Endothelial cell of umbilical vein (primary cell): Measurements from ENCODE around the gene KDM4B. TPM values are rescaled to one million over a fixed set of nuclear protein-coding genes. Genes with fewer than 3 reads are reported as not detected.

Experiments used
- BruUV-seq: library from RNA; stranded (reverse); fragments of 400-500 nt; replicated peaks from 2 replicates; lab custom pipeline; 2021; lab: Mats Ljungman, UMichigan
- CTCF ChIA-PET: fragments of 300-600, 350-600 bp; sonication (Branson Sonifier 250); formaldehyde crosslinking; loops from one replicate; lab custom pipeline; 2021; ENCODE audit warnings: antibody characterized with exemption, inconsistent platforms; lab: Charles Lee
- POLR2A ChIA-PET: fragments of 300-600, 350-600 bp; sonication (Branson Sonifier 250); formaldehyde crosslinking; loops from one replicate; lab custom pipeline; 2021; ENCODE audit warnings: antibody characterized with exemption, inconsistent platforms; lab: Charles Lee
- DNase-seq: peaks from one replicate; pipeline ENCODE4 v3.0.0-alpha.2; 2011; ENCODE audit warnings: low read depth, low spot score
- FAIRE-seq: peaks from 2 replicates; lab custom pipeline; 2011; peaks lifted over from hg19 to GRCh38; lab: Jason Lieb, UNC
- H2AFZ ChIP-seq: 2 replicates; pipeline ENCODE4 v1.6.0; 2012; ENCODE audit warnings: low read depth, low read length, control low read depth, inconsistent platforms
- H3K27ac ChIP-seq: 2 replicates; pipeline ENCODE4 v1.5.1; 2011; ENCODE audit warnings: low read depth, mild to moderate bottlenecking, control low read depth, low read length, moderate library complexity; ENCODE audit not compliant: insufficient read depth
- H3K27me3 ChIP-seq, 2 experiments: 2 replicates each; pipeline versions ENCODE4 v1.6.0 to v1.6.1; 2011; ENCODE audit warnings: low read length in 2 of 2, mixed read lengths in 1 of 2; ENCODE audit not compliant: control insufficient read depth in 2 of 2, insufficient read depth in 2 of 2
- H3K36me3 ChIP-seq, 2 experiments: 2 replicates in 1 of 2; 3 replicates in 1 of 2; pipeline ENCODE4 v1.5.1; 2011; ENCODE audit warnings: low read length in 2 of 2, mild to moderate bottlenecking in 1 of 2, moderate library complexity in 1 of 2; ENCODE audit not compliant: control insufficient read depth in 2 of 2, insufficient read depth in 2 of 2; ENCODE audit errors: extremely low read depth in 1 of 2
- H3K4me1 ChIP-seq: 3 replicates; pipeline ENCODE4 v1.5.1; 2011; ENCODE audit warnings: mild to moderate bottlenecking, low read length; ENCODE audit not compliant: control insufficient read depth, insufficient read depth; ENCODE audit errors: extremely low read depth
- H3K4me2 ChIP-seq: 2 replicates; pipeline ENCODE4 v1.6.1; 2011; ENCODE audit warnings: low read length, control low read depth, mixed read lengths; ENCODE audit not compliant: insufficient read depth
- H3K4me3 ChIP-seq, 3 experiments: fragments of 200-600 bp in 1 of 3; sonication (generic), shearing (Covaris generic) in 1 of 3; replicated peaks in 1 of 3; 2 replicates each; pipeline ENCODE4 v1.5.1; 2011 to 2016; ENCODE audit warnings: control low read depth in 3 of 3, low read length in 3 of 3, mild to moderate bottlenecking in 2 of 3, inconsistent platforms in 1 of 3, low read depth in 1 of 3, moderate library complexity in 1 of 3; ENCODE audit not compliant: insufficient read depth in 1 of 3
- H3K79me2 ChIP-seq: 2 replicates; pipeline ENCODE4 v1.6.0; 2012; ENCODE audit warnings: low read length, inconsistent platforms; ENCODE audit not compliant: control insufficient read depth, insufficient read depth
- H3K9ac ChIP-seq: replicated peaks from 2 replicates; pipeline ENCODE3; 2011; ENCODE audit warnings: low read length, control low read depth; ENCODE audit not compliant: insufficient read depth; ENCODE audit errors: extremely low read depth
- H3K9me1 ChIP-seq: replicated peaks from 3 replicates; pipeline ENCODE4 v1.6.0; 2011; ENCODE audit warnings: mild to moderate bottlenecking, low read length; ENCODE audit not compliant: control insufficient read depth, insufficient read depth; ENCODE audit errors: extremely low read depth
- H3K9me3 ChIP-seq: replicated peaks from 2 replicates; pipeline ENCODE4 v1.5.1; 2012; ENCODE audit warnings: low read length, inconsistent platforms; ENCODE audit not compliant: control insufficient read depth, insufficient read depth
- H4K20me1 ChIP-seq: replicated peaks from 2 replicates; pipeline ENCODE3; 2011; ENCODE audit warnings: mild to moderate bottlenecking, low read length; ENCODE audit not compliant: control insufficient read depth, insufficient read depth; ENCODE audit errors: extremely low read depth
- CTCF ChIP-seq, 2 donors: IDR thresholded peaks; 1 replicate in 1 of 2; 2 replicates in 1 of 2; pipeline ENCODE4 v1.5.1; 2011; ENCODE audit warnings: low read length in 2 of 2, mild to moderate bottlenecking in 2 of 2, moderate library complexity in 2 of 2, control low read depth in 1 of 2, inconsistent platforms in 1 of 2, low read depth in 1 of 2; ENCODE audit not compliant: insufficient read depth in 1 of 2; ENCODE audit errors: extremely low read depth in 1 of 2
- GATA2 ChIP-seq: IDR thresholded peaks from 2 replicates; pipeline ENCODE4 v1.7.0; 2011; ENCODE audit warnings: low read depth, mild to moderate bottlenecking, moderate library complexity, mixed read lengths, low read length; ENCODE audit not compliant: insufficient read length, insufficient read depth
- JUN ChIP-seq: IDR thresholded peaks from 2 replicates; pipeline ENCODE4 v1.6.1; 2011; ENCODE audit warnings: borderline replicate concordance, low read depth; ENCODE audit not compliant: insufficient read length, insufficient read depth
- MYC ChIP-seq: IDR thresholded peaks from one replicate; pipeline ENCODE4 v1.6.1; 2011; ENCODE audit warnings: mild to moderate bottlenecking, low read depth, low read length
- POLR2AphosphoS5 ChIP-seq: IDR thresholded peaks from 2 replicates; pipeline ENCODE4 v1.6.1; 2012; ENCODE audit warnings: low read depth, mild to moderate bottlenecking, control low read depth, low read length, moderate library complexity; ENCODE audit not compliant: insufficient read depth
- dilution Hi-C: fragments of 300-500 bp; cut with MboI; formaldehyde crosslinking; loops from one replicate; pipeline ENCODE4 v1.15.0; 2019; ENCODE audit warnings: low sequenced_read_pairs; ENCODE audit not compliant: extremely low pct_ligation_motif_present
- intact Hi-C: fragments of 100-400 bp; cut with micrococcal nuclease; formaldehyde crosslinking; loops from one replicate; pipeline ENCODE4 v1.10.0; 2022
- polyA plus RNA-seq, 4 experiments: library from polyadenylated mRNA; depleted of rRNA in 3 of 4; stranded (reverse) in 3 of 4; unstranded in 1 of 4; fragments of >200 nt; gene quantifications; 2 replicates each; pipeline versions ENCODE4 v1.2.1 to v1.2.3, GENCODE V29; 2011 to 2012; ENCODE audit warnings: missing spikeins in 1 of 4
- total RNA-seq: library from RNA; stranded (reverse); gene quantifications from 2 replicates; pipeline ENCODE4 v1.2.3, GENCODE V29; 2021

The KDM4B gene
- total and polyA plus RNA-seq, 2 donors (not counting 3 experiments of a cell fraction or from before 2014, with no cell fraction given): 12.4 to 37.2 TPM

GRCh38 chr19:5053661-5054060 is 84.7 kb downstream of the KDM4B start:
- Histone ChIP-seq H3K4me1 (peaks cover 4% of the 10 kb centered on the region), H3K36me3 (peaks cover 0 to 12% of the 10 kb centered on the region in 2 experiments), H4K20me1 (no peaks in the 10 kb centered on the region), H3K4me3 (no peak overlapping the region), H3K9me3 (no peaks in the 10 kb centered on the region), H2AFZ (no peak overlapping the region), H3K79me2 (no peaks in the 10 kb centered on the region), H3K27ac (no peak overlapping the region), H3K9ac (no peak overlapping the region), H3K4me2 (no peak overlapping the region), H3K9me1 (no peaks in the 10 kb centered on the region), H3K27me3 (no peaks in the 10 kb centered on the region)
- no TSS peak for BruUV-seq
- FAIRE-seq (no peak), DNase-seq (no peak)
- TF ChIP-seq CTCF (IDR thresholded peaks at IDR 0.05; ENCODE audit: extremely low read depth in 1 of 2, insufficient read depth in 1 of 2, low read depth in 1 of 2, low read length in 2 of 2) (no peak), MYC (no peak), GATA2 (no peak), JUN (no peak), POLR2AphosphoS5 (no peak)
- ChIA-PET CTCF (interaction anchor here (1.2 kb wide), 1 partner anchor 324 kb away, joined by 3 read pairs; no protein-coding TSS in a partner anchor), POLR2A (no interaction called here)
- dilution Hi-C loops: no loop called here
- intact Hi-C loops: no loop called here
